Heart left ventricle (tissue), 13 donors: ENCODE data around the gene BGN.

Source experiments
- POLR2A ChIP-seq, 2 donors: fragments of 450-650 bp; IDR thresholded peaks; one replicate each; pipeline ENCODE4 v1.6.1; 2017; ENCODE audit warnings: antibody characterized with exemption in 2 of 2, mild to moderate bottlenecking in 2 of 2, moderate library complexity in 2 of 2
- TF ChIP-seq, protein P1 (sequence below), 12 donors: fragments of 200-600 bp; sonication (generic) in 4 of 12; IDR thresholded peaks; one replicate each; pipeline versions ENCODE4 v1.5.0 to v1.8.0; 2018 to 2022; ENCODE audit warnings: antibody characterized with exemption in 12 of 12, mild to moderate bottlenecking in 5 of 12
- donor health status: ischemic (EF 13 %, LVEDD 7.1; RV severe dilation, severe dysfunction).
- donor health status: DM: no; HTN: yes; CAD: no.
- donor health status: DM: no; HTN: no; CAD: no.
- donor health status: ischemic (EF 25% LVEDD 6.9; RV normal size, moderate dysfunction).
- donor health status: ischemic (EF 25% LVEDD 5.7; RV mildly dilated, moderate dysfunction).
- donor health status: ischemic (EF 35%, LVEDD 5.7; RV mildly dilated, moderate dysfunction).
- donor health status: nonischemic (EF 11% LVEDD 7.7; RV severe dilation, severe dysfunction).
- donor health status: DM: yes; HTN: yes; CAD: no.
- donor health status: PGD.
- donor health status: ischemic (EF 29% LVEDD 5.4; RV normal size, mild dysfunction).
- donor health status: nonischemic (EF 23%, LVEDD 6.1; RV moderate dilation, normal function).

DNA sequence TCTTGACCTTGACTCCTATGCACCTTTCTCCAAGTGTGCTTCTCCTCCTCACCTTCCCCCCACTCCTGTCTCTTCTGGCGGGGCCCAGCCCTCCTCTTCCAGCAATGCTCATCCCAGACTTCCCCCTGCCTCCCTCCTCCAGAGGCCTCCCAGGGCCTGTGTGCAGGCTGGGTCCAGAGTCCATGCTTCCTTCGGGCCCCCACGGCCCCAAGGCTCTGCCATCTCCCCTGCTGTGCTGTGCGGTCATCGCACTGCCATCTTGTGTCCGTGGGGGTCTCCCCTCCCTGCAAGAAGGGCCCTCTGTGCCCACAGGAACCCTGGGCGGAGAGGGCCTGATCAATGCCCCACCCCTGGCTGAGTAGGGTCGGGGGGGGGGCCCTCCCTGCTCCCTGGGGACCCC lies 49.9 kb downstream of the BGN start:
- TF ChIP-seq, protein P1, sequence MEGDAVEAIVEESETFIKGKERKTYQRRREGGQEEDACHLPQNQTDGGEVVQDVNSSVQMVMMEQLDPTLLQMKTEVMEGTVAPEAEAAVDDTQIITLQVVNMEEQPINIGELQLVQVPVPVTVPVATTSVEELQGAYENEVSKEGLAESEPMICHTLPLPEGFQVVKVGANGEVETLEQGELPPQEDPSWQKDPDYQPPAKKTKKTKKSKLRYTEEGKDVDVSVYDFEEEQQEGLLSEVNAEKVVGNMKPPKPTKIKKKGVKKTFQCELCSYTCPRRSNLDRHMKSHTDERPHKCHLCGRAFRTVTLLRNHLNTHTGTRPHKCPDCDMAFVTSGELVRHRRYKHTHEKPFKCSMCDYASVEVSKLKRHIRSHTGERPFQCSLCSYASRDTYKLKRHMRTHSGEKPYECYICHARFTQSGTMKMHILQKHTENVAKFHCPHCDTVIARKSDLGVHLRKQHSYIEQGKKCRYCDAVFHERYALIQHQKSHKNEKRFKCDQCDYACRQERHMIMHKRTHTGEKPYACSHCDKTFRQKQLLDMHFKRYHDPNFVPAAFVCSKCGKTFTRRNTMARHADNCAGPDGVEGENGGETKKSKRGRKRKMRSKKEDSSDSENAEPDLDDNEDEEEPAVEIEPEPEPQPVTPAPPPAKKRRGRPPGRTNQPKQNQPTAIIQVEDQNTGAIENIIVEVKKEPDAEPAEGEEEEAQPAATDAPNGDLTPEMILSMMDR (IDR thresholded peaks at IDR 0.05): no peak
- no peak for TF ChIP-seq POLR2A (IDR thresholded peaks at IDR 0.05)
